Stimulated activated CD8-positive, alpha-beta memory T cell treated with anti-CD3 and anti-CD28 coated beads, Interleukin-7, amount 100 ng/mL, for 1 hour (primary cell): ENCODE data around the gene SLC13A4.
"Not testable (repeated sequence)": the region's sequence is repeated elsewhere in the genome, so short reads cannot be mapped to it uniquely, and the experiment has no call there.

ENCODE experiments used
- DNase-seq, 2 donors: peaks; one replicate each; pipeline ENCODE4 v3.0.0-alpha.2; 2020; ENCODE audit warnings: low read depth in 2 of 2

The SLC13A4 gene

DNA sequence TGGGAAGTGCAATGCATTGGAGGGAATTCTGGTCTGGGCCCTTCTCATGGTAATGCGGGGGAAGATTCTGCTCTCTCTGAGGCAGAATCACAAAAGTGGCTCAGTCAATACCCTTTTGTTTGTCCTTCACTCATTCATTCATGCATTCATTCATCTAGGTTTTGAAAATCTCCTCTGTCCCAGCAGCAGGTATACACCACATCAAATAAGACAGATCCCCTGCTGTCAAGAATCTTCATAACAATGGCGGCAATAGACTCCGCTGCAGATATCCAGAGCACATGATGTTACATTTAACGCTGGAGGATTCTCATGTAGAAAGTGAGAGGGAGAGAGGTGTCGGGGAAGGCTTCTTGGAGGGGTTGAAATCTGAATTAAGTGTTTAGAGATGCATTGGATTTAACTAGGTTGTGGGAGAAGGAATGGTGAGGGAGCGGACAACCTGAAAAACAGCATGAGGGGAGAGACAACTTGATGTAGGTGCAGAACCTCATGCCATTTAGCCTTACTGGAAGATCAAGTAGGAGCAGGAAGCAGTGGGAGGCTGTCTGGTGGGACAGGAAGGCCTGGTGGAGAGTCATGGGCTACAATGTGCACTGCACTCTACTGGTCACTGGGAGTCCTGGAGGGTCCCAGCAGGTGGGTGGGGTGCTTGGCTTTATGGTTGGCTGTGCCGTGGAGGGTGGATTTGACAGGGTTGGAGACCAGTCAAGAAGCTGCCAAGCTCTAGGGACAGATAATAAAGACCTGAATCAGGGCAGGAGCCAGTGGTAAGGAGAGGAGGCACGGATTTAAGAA lies 25.8 kb upstream of the SLC13A4 start:
- no peak for DNase-seq

GRCh38 chr7:135748770-135749169 lies 20.8 kb upstream of the SLC13A4 start, which contains the start of gene FAM180A:
Gene FAM180A, minus strand, starts transcription at chr7:135748813. Its CDS starts 233 bp downstream, at chr7:135748580.
- DNase-seq = no peak

DNA sequence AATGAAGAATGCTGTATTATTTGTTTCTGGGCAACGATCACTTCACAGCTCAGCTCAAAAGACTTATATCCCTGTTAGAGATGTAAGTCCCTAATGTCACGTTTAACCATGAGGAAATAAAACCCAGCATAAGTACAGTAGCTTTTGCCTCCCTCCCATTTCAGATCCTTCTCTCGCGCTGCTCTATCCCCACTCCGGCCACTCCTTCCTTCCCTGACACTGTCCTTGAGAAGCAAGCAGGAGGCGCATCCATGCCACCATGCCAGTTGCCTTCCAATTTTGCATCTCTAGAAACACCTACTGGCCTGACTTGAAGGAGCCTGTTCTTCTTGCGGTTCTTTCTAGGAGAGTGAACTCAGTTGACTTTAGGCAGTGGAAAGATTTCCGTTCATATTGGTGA lies 19.4 kb upstream of the SLC13A4 start:
- DNase-seq = no peak

DNA sequence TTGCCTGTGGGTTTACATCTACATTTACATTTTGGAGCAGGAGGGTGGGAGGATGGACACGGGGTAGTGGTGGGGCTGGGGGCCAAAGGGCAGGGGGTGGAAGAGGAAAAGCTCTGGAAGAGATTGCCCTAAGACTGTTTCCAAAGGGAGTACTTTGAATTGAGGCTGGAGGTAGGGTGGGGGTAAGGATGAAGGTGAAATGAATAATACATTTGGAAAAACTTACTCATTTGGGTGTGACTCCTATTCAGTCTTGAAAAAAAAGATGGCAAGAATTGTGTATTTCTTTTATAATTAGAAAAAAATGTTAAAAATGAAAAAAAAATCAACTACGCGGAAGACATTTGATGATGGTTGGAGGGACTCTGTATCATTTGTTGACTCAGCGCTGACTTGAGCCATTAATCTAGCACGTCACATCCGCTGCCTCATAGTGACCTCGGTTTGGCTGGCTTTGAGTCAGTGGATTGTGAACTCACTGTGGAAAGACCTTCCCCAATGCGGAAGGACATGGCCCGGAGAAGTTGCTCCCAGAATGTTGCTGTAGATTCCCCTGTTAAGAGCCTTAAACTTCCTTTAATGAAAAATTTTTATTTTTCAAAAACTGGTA lies 17.8 kb upstream of the SLC13A4 start:
- no peak for DNase-seq

- DNase-seq = no peak
These were observed 17.1 kb upstream of the SLC13A4 start for GRCh38 chr7:135744938-135745702.

DNA sequence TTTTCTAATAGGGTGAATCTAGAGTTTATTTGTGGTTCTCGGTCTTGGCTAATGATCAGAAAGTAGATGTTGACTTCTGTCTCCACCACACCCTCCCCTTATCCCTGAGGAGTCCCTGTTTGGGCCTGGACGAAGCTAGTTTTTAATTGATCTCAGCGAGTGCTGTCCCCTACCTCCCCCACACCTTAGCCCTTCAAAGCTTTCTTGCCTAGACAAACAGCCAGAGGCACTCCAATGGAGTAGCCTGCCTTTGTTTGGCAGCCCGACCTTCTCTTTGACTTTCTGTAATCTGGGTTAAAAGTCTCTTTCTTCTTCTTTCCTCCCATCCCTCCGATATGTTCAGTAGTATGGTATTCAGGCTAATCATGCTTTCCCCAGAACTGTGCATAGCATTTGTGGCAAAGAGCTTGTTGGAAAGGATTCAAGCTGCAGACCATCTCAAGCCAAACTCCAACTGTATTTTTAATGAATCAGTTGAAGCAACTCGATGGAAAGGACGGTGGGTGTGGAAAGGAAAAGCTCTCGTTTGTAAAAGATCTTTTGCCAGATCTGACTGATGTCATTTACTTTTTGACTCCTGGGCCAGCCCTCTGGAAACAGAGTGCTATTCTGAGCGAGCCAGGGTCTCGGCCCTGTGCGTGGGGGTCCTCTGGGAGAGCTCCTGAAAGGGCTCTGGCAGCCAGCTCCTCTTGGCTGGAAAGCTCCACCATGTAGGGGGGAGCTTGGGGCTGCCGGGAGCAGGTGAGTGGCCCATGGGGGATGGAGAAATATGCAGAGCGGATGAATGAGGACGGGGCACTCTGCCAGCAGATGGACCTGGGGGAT lies 16.1 kb upstream of the SLC13A4 start:
- DNase-seq = no peak

- DNase-seq = no peak
These were observed 14.4 kb upstream of the SLC13A4 start for GRCh38 chr7:135742371-135742770.

DNA sequence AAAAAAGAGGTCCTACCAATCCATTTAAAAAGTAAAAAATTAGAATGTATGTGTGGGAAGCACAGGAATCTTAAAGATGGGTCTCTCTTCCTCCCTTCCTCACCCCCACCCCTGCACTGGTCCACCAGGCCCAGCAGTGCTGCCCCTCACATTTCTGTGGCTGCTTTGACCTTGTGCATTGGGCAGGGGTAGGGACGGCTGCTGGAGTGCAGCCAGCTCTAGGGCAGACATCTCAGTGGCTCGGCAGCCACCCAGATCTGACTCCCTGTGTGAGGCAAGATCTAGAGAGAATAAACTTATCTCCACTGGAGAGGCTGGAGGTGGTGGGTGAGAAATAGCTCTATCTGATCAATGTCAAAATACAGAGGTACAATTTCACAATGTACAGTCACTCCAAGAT lies 13.9 kb upstream of the SLC13A4 start:
- DNase-seq = no peak

GRCh38 chr7:135740889-135741288 lies 12.9 kb upstream of the SLC13A4 start:
- DNase-seq = no peak

DNA sequence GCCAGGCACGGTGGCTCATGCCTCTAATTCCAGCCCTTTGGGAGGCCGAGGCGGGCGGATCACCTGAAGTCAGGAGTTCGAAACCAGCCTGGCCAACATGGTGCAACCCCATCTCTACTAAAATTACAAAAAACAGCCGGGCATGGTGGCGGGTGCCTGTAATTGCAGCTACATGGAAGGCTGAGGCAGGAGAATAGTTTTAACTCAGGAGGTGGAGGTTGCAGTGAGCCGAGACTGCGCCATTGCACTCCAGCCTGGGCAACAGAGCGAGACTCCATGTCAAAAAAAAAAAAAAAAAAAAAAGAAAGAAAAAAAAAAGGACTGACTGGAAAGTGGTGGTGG lies 9.3 kb upstream of the SLC13A4 start:
- DNase-seq = not testable (repeated sequence)

DNA sequence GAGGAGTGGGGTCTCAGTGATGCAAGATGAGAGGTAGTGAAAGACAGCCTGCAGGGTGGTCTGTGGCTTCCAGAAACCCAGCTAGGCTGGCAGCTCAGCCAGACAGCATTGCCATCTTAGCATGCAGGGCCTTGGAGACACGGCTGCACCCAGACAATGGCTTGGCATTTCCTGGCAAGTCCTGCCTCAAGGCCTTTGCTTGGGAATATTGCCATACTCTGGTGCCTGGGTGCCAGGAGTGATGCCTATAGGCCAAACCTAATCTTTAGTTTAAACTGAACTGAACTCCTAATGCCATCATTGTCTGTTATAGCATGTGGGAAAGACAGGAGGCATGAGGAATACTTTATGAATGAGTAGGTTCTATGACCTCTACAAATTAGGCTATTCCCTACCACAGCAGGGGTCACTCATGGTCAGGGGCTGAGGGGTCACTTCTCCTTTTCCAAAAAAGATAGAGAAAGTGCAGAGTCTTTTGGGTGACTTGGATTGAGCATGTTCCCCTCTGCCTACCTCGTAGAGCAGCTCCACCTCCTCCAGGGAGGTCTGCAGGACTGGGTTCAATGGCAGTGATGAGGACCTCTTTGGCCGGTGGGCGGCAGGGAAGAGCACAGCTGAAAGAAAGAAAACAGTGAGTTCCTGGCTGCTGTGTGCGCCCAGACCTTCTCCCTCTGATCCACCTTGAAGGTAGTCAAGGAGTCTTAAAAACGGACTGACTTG lies 8.8 kb upstream of the SLC13A4 start:
- DNase-seq = no peak

DNA sequence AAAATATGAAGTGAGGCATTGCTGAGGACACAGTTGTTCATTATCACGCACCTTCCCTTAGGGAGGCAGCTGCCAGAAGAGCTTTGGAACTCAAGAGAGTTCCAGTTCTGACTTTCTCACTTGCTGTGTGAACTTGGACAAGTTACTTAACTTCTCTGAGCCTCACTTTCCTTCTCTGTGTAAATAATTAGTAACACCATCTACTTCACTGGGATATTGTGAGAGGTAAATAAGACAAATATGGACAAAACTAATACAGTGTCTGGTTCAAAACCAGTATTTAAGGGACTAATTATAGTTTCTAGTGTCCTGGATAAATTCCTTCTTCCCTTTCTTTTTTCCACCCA lies 6.3 kb upstream of the SLC13A4 start:
- no peak for DNase-seq

DNA sequence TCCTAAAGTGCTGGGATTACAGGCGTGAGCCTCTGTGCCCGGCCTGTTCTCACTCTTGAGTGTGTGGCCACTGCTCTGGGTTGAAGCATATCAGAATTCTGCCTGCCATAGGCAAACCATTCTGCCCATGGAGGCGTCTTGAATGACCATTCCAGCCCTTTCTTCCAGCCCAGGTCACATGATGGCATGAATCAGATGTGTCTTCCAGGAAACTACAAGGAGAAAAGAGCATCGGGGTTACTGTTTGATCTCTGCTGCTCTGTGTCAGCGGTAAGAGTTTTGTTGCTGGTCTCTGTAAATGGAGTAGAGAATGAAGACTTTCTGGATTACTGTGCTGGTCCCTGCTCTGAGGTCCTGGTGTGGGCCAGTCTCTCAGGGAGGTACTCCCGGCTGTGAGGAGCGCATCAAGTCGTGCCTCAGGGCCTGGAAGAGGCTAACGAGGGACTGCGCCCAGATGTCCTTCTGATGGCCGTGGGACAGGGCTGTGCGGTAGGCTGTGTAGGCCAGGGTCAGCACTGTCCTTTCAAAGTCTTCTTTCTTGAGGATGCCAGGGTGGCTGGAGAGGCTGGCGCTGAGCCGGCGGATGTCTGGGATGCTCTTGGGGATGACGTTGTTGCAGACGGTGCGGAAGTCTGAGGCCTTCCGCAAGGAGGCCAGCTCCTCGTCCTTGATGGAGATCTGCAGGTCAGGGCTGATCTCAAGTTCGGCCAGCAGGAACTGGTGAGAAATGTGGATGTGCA lies 5.8 kb upstream of the SLC13A4 start:
- no peak for DNase-seq

DNA sequence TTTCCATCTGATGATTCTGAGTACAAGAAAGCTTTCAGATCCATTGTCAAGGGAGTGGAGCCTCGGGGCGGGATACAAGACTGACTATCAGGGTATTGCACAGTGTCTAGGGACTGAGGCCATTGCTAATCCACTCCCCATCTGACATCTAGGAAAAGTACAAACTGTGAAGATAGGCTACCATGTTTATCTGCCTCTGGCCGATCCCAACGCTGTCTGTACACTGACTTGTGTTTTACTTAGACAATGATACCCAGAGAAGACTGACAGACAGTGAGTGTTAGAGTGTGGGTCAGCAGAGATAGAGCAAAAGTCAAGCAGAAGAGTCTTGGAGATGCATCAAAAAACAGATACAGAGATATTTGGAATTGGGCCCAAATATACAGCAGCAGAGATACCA lies 3.1 kb upstream of the SLC13A4 start:
- DNase-seq = no peak

- DNase-seq = no peak
These were observed 1.2 kb upstream of the SLC13A4 start for GRCh38 chr7:135729230-135729629.

DNA sequence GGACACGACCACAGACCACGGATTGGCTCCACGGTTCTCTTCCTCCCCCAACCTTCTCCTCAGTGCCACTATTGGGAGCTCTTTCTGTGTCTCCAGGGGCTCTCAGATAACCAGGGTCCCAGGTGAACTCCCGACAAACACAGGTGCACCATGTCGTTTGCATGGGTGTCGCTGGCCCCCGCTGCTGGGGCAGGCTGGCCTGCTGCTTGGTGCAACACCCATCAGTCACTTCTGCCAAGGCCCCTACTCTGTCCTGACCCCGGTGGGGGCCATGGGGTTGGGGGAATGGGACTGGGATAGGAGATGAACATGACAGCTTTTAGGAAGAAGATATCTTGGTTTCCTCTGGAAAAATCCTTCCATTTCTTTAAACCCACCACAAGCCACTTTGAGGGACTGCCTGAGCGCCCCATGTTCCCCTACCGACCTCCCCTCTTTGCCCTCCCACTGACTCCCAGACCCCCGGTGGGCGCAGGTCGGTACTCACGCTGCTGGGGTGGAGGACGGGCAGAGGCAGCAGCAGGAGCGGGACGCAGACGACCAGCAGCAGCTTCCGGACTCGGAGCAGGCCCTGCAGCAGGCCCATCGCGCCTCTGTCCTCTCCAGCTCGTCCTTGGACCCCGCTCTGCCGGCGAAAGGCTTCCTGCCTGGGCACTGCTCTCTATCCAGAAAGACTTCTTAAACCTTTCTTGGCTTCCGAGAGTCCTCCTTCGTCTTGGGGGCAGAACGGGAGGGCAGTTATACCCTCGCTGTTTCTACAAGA lies 894 bp downstream of the SLC13A4 start:
- DNase-seq = no peak

DNA sequence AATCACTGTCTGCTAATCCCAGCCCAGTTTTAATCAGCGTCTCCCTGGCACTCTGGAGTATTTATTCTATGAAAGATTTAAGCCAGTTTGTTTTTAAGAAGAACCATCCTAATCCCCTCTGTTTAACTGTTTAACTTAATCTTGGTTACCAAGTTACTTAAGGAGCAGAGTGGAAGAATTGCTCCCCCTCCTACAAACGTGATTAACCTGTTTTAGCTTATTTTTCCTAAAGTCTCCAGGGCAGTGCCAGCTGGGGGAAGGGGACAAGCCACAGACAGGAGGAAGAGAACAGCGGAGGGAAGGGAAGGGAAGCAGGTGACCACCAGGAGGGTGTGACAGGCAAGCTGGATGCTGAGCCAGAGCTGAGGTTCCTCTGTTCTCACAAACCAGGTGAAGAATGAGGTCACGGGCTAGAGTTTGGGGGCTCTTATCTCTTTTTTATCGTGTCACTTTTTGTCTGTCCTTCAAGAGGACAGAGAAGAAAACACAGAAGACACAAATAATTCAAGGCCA lies 1.7 kb downstream of the SLC13A4 start:
- DNase-seq = no peak

DNA sequence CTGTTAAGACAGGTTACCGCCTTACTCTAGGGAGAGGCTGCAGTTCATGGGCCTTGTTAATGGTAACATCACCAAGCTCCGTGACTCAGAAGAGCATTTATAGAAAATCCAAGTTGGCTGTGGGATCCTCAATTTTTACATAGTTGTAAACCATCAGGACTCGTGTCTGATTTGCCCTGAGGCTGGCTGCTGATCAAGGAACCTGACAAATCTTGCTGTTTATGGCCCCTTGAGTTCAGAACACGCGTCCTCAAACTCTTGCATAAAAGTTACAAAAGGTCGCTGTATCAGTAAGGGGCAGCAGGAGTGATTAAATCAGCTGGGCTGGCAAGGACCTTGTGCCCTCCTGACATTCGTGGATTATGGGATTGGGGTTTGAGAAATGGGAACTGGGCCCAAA lies 4.6 kb downstream of the SLC13A4 start:
- DNase-seq = no peak

- no peak for DNase-seq
These were observed 6.7 kb downstream of the SLC13A4 start for GRCh38 chr7:135721198-135721820.
